T-helper 2 cell (primary cell): Measurements from ENCODE around the gene CERS6.
A peak's percentile ranks its signal among the peaks of the same experiment; 100 is the strongest.
"Not testable (repeated sequence)": the region's sequence is repeated elsewhere in the genome, so short reads cannot be mapped to it uniquely, and the experiment has no call there.

ENCODE experiments used
- DNase-seq, 5 experiments: peaks; one replicate each; pipeline versions ENCODE4 v3.0.0 to v3.0.0-alpha.2; 2012 to 2022

CERS6 gene

DNA sequence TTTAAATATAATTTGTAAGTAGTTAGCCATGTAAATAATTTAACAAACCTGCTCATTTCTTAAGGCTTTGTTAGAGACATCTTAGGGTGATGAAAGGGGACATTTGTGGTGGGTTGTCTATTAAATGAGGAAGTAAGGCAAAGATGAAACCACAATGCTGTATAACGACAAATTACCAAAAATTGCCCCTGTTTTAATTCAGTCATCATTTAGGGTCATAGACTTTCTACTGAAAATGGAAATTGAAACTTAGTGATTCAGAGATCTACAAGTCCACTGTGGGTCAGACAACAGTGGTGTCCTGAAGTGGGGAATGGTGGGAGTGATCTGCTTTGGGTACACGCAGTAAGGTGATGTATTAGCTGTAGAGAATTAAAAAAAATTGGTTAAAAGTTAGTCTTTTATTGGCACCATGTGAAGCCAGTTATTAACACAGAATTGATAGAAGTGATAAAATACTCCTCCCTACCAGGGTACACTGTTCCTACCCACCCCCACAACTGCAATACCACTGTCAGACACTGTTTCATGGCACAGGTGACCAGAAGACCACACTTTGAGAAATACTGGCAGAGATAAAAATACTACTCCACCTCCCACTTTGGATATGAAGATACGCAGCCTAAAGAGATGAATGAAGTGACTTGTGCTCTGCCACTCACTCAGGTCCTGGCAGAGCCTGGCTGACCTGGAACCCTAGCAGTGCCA, 13.4 kb downstream of the CERS6 start:
- no peak for DNase-seq

DNA sequence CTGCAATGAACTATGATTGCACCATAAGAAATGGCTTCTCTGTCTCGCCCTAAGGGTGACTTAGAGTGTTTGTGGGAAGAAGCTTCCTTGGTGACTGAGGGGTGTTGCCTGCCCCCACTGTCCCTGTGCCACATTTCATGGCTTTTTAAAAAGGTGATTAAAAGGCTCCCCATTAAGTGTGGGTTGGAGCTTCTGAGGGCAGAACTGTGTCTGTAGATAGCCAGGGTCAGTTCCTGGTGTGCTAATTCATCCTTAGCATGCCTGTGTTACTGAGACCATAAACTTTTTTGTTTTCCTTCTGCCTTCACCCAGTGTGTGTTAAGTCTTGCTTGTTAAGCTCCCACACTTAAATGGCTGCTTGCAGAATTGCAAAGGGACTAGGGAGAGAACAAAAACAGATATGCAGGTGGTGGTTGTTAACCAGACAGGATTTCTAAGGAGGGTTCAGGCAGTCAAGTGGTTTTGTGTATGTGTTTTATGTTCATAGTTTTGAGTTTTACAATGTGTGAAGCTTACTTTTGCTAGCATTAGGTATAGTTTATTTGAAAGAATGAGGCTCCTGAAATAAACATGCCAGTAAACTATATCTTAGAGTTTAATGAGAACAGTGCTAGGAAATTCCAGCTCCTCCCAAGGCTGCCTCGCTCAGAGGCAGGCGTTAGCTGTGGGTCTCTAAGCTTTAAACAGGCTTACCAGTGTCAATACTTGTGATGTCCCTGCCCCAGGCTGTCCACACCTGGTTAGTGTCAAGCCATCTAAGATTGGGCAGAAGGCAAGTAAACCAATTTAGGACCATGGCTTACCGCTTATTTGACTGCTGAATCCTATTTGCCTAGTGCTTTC, 14.5 kb downstream of the CERS6 start:
- no peak for DNase-seq

DNA sequence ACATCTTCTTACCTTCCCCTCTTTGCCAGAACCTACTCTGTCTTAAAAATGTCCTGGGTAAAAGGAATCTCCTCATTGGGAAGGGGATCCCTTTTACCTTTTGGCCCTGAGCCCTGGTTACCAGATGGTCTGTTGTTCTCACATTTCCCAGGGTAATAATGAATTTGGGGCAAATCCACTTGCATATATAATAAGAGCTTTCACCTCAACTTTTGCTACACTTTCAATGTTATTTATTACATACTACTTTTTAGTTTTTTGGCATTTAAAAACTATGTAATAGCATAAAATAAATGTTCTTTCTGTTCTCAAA, 15.0 kb downstream of the CERS6 start:
- no peak for DNase-seq

DNA sequence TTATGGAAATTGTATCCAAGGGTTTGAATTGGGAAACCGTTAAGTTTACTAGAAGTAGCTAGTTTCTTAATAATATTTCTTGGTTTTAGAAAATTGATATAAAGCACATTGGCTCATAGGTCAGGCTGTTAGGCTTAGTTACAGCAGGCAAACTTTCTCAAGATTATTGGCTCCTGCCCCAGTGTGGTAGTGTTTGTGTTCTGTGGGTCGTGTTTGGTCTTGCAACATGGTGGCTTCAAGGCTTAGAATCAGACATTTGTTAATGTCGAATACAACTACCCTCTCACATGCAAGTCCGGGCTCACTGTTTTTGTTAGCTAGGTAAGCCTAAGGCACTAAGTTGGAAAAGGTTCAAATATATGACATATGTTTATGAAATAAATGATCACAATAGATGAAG, 19.6 kb downstream of the CERS6 start:
- no peak for DNase-seq

DNA sequence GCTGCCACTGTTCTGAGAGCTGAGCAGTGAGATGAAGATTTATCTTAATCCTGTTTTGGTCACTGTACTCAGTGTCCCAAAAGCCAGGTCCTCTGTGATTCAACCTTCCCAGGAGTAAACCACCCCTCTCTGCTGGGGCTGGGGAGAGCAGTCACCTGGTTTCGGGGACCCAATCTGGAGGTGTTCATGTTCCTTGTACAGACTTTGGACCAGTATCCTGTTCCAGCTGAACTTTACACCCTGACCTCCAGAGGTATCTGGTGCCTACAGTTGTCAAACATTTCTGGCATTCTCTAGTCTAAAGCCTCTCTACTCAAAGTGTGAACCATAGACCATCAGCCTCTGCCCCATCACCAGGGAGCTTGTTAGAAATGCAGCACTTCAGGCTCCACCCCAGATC, 22.1 kb downstream of the CERS6 start:
- DNase-seq = no peak

DNA sequence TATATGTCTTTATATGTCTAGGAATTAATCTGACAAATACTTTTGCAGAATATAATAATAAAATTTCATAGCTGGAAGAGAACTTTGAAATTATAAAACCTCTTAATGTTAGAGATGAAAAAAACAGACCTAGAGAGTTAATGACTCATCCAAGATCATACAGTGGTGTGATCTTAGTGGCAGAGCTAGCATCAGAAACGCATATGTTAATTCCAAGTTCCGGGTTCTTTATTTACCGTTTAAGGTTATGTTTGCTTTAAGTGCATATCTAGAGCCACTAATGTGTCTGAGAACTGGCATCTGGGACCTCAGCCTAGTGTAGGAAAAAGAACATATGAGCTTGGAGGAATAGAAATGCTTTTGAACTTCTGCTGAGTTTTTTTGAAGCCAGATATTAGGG, 24.3 kb downstream of the CERS6 start:
- no peak for DNase-seq

DNA sequence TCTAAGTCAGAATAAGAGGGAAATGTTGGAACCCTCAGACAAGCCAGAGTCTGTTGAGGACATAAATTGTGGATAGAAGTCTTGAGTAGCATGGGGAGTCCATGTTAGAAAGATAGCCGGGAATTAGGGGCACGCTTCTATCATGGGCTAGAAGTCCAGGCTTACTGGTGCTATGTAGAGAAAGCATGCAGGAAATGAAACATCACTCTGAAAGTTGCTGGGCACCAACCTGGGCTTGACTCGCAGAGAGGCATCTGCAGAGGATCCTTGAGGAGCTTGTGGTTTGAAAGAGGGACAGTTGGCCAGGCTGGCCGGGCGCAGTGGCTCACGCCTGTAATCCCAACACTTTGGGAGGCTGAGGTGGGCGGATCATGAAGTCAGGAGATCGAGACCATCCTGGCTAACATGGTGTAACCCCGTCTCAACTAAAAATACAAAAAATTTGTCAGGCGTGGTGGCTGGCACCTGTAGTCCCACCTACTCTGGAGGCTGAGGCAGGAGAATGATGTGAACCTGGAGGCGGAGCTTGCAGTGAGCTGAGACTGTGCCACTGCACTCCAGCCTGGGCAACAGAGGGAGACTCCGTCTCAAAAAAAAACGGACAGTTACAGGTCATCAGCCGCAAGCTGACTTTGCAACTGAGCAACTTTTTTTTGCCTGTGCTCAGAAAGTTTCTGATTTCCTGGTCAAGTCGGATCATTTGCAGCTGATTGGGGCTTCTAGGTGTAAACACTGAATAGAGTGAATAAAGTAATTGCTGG, 24.9 kb downstream of the CERS6 start:
- DNase-seq = no peak

DNA sequence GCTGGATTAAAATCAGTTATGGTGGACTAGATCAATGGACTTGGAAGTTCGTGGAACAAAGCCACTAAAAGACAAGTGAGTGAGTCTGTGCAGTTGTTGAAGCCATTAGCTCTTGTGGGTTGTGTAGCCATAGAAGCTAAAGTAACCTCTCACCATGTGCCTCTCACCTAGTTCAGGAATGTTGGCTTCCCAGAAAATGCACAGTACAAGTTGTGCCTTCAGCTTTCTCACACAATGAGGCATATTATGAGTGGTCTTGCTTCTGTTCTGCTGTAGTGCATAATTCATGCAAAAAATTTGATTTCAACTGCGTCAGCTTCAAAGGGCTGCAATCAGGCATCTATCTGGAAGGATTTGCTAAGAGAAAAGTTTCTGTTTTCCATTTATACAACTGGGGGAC, 26.2 kb downstream of the CERS6 start:
- no peak for DNase-seq

DNA sequence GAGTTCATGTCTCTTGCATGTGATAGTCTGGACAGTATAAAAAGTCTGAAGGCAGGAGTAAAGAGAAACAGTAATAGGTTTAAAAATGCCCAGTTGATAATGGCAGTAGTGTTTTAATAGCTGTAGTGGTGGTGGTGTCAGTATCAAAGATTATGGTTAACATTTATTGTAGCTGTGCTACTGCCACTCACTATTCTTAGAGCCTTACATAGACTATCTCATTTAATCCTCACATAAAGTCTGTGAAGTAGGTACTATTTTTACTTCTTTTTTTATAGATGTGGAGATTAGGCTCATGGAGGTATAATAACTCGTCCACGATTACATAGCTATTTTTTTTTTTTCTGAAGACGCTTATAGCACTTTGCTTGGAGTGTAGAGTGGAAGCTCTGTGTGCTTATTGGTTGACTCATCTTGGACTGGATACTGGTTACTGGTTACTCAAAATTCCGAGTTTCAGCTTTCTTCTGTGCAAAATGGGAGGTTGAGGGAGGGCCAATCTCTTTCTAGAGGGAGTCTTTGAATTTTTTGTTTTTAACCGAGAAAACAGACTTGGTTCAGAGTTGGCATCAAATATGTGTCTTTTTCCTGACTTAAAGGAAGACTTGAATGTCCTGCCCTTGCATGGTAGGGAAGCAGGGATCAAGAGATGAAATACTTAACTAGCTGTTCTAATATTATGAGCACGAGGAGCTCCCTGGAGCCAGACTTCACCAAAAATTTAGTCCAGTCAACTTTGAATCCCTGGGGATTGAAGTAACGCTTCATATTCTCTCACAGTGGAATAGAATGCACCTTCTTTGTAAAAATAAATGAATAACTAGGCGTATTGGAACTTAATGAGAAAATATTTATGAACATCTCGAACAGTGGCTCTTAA, 27.1 kb downstream of the CERS6 start:
- DNase-seq = no peak

DNA sequence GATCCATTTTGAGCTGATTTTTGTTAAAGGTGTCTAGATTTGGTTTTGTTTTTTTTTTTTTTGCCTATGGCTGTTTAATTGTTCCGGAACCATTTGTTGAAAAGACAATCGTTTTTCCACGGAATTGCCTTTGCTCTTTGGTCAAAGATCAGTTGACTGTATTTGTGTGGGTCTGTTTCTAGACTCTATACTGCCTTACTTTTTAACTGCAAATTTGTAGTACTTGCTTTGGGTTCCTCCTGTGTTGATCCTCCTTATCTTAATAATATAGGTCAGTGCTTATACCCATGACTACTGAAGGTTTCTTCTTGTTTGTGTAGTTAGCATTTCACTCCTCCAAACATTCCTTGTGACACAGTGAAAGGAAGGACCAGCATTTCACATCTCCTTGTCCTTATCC, 30.4 kb downstream of the CERS6 start:
- no peak for DNase-seq

DNA sequence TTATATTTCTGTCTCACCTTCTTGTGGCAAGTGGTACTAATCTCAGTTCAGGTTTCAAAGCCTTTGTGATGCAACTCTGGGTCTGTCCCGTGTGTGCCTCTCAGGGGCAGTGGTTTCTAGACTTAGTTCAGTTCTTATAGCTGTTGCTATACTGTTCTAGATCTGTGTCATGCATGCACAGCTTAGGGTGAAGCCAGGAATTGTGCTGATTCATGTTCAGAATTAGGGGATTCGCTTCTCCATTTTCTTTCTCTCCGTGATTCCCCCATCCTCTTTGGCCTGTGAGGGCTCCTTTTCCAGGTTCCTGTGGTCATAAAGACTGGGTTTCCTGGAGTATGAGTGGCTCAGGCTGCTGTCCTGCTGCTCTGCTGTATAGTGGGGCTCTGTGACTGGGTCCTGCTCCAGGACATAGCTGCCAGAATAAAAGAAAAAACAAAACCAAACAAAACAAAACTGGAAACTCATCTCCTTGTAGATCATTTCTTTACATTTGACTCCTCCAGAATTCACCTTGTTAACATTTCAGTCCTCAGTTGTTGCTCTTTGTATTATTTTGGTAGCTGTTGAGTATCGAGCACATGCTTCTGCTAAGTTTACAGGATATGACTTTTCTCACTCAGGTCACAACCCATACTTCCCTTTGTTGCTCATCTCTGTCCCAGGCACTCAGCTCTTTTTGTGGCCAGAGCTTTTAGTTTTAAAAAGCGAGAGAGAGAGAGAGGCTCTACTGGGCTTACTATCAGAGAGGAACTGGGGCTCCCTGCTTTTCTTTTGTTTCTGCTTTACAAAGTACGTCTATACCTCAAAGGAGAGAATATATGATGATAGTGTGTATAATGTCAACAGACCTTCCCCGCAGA, 34.2 kb downstream of the CERS6 start:
- DNase-seq = peak in 3 of 5 experiments; percentile 16 to 90 (median 18)

DNA sequence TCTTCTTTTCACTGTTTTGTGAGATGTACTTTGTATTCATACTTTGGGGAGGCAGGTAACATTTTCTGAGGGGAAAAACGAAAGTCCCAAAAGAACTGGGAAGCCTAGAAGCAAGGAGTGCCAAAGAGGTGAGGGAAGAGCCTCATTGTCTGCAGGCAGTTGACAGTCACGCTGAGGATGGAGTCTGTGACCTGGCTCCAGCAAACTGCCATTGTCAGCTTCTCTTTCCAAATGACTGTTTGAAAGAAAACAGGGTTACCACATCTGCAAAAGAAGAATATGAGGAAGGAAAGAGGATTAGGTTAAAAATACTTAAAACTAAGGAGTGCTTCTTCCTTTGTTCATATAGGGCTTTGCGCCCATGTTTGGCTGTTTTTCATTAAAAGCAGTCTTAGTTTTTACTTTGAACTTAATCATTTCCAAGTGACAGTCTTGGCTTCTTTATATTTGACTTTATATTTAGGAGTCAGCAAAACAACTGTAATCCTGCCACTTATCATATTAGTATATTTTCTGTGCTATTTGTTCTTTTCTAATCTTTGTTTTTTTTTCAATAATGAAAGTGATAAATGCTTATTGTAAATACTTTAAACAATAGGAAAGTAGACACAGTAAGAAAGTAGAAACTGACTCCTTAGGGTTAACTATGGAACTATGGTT, 35.0 kb downstream of the CERS6 start:
- DNase-seq = peak in 1 of 5 experiments; percentile 74

DNA sequence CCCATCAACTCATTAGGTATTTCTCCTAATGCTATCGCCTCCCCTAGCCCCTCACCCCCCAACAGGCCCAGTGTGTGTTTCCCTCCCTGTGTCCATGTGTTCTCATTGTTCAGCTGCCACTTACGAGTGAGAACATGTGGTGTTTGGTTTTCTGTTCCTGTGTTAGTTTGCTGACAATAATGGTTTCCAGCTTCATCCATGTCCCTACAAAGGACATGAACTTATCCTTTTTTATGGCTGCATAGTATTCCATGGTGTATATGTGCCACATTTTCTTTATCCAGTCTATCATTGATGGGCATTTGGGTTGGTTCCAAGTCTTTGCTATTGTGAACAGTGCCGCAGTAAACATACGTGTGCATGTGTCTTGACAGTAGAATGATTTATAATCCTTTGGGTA, 35.7 kb downstream of the CERS6 start:
- not testable (repeated sequence) for DNase-seq

DNA sequence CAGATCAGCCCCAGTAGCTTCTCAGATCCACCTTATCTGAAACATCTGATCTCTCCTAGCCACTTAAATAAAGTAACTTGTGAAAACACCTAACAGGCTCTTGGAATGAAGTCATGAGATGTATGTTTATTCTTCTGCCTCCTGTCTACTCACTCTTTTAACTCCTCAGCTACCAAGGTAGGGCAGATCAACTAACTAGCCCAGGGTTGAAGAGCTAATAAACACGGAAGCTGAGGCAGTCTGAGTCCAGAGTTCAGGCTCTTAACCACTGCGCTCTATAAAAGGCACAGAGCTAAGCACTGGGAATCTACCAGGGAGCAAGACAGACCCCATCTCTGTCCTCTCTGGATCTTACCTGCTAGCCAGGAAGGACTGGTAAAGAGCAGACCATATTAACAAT, 37.1 kb downstream of the CERS6 start:
- peak in 1 of 5 experiments; percentile 58 for DNase-seq

DNA sequence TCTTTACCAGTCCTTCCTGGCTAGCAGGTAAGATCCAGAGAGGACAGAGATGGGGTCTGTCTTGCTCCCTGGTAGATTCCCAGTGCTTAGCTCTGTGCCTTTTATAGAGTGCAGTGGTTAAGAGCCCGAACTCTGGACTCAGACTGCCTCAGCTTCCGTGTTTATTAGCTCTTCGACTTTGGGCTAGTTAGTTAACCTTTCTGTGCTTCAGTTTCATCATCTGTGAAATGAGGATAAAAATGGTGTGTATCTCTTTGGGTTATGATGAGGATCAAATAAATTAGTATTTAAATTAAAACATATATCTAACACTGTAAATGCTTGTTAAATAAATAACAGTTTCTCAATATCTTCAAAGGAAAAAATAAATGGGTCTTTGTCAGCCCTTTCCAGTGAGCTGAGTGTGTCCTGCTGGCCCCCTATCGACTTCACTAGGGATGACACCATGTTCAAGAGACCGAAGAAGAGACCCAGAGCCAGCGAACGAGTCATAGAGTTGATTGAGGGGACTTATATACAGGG, 38.2 kb downstream of the CERS6 start:
- DNase-seq = no peak

DNA sequence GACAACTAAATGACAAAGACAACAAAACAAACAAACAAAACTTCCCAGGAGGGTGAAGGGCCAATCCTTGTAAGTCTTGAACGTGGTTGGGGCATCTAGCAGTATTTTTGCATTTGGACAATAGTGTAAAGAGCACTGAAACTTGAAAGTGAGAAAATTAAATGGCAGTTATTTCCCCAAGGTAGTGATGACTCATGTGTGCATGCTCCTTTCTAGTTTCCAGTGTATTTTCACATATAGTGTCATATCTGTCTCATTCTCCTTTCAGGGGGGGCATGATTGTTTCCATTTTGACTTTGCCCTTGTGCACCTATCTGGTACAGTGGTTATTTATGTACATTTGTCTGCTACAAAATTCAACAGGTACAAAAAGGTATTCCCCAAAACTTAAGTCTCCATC, 39.5 kb downstream of the CERS6 start:
- DNase-seq = peak in 1 of 5 experiments; percentile 71

DNA sequence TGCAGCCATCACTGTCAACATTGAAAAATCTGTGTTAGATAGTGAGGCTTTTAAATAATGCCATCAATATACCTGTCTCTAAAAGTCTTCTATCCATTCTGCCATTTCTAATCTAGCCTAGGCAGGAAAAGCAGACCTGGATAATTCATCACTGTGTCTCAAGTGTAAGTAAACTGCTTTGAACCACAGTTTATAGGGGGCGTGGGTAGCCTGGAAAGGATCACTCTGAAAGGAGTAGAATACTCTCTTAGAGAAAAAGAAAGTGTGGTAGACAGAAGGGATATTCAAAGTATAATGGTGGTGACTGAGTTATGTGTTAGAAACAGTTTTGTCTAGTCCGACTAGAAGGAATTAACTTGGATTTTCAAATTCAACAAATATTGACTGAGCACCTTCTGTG, 40.8 kb downstream of the CERS6 start:
- no peak for DNase-seq

DNA sequence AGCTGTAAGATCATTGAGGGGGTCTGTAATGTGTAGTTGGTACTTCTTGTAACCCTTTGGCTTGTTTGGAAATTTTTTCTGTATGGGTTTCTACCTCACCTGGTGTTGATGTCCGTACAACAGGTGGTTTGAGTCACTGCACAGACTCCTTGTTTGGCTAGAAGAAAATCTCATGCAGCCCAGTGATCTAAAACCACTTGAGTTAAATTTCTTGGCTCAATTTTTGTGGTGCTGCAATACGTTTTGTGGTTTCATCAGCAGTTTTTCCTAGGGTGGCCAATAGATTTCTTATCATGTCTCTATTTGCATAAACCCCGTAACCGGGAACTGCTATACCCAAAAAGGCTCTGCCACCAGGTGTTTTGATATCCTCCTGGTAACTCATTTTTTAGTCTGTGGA, 43.4 kb downstream of the CERS6 start:
- DNase-seq = no peak

DNA sequence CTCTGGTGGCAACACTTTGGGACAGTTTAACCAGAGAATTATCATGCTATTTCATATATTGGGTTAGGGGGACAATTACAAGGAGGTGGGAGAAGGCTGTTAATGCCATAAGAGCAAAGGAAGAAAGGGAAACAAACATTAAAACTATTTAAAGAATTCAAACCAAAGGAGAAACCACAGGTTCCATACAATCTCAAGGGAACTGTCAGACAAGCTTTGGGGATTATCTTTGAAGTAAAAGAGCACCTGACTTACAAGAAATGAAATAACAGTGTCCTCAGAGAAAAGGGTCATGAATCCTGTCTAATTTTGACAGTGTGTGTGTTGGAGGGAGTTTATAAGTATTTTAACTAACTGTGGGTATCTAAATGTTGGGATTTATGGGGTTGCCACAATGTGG, 44.4 kb downstream of the CERS6 start:
- DNase-seq = no peak

DNA sequence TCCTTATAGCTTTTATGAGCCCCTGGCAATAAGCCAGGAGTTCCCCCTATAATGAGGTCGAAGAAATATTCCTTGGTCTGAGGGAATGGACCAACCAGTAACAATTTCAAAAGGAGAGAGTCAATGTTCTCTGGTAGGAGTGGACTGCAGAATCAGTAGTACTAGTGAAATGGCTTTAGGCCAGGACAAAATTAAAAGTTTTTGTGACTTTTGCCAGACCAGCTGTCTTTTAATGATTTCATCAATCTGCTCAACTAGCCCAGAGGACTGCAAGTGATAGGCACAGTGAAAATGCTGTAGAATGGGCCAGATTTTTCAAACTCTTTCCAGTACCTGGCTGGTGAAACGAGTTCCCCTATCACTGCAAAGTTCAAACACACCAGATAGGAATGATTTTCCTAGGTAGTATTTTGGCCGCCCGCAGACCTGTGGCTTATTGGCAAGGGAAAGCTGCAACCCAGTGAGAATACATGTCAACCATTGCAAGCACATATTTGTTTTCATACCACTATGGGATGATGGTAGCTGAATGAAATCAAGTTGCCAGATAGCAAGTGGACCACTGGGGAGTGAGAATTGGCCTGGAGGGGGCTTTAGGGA, 45.5 kb downstream of the CERS6 start:
- no peak for DNase-seq
